LNCAP (cell line): ENCODE measurements around the gene PSTPIP1.

Experiments used
- CTCF ChIP-seq: fragments of 450-650 bp; IDR thresholded peaks from 2 replicates; pipeline ENCODE4 v1.5.1; 2017; ENCODE audit warnings: mild to moderate bottlenecking

PSTPIP1 gene

DNA sequence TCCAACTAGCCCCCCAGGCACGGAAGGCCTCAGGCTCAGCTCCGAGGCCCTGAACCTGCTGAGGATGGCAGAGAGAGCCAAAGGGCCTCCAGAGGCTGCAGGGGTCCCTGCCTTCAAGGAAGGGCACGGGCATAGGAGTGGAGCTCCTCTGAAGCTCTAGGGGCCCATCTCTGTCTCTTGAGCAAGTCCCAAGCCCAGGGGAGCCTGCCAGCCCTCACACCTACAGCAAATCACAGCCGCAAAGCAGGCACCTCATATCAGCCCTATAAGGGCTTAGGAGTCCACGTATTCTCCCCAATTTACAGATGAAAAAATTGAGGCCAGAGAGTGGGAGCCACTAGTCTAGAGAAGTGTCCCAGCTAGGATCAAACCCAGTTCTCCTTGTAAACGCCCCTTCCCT lies 14.2 kb downstream of the PSTPIP1 start:
- no peak for TF ChIP-seq CTCF

DNA sequence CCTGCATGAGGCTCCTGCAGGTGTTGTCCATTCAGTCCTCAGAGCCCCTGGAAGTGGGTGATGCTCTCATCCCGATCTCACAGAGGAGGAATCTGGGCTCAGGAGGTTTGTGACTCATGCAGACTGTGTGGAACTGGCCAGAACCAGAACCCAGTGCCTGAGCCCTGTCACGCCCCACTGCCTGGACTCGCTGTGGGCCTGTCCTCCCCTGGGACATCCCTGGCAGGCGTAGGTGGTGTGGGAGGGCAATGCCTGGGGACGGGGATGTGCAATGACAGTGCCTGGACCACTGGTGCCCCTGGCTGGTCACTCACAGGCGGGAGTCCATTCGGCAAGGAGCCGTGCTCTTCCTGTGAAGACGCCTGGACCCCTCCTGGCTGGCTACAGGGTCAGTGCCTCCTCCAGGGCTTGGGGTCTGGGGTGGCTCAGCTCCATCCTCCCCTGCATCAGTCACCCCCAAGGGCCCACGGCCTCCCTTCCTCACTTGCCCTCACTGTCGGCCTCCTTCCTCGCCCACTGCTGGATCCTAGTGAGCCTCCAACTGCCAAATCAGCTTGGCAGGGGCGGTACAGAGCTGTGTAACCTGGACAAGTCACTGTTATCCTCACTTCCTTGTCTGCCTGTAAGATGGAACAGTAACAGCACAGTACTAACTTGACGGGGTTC lies 14.9 kb downstream of the PSTPIP1 start:
- TF ChIP-seq CTCF: no peak

GRCh38 chr15:77010312-77010686 lies 15.4 kb downstream of the PSTPIP1 start:
- no peak for TF ChIP-seq CTCF

DNA sequence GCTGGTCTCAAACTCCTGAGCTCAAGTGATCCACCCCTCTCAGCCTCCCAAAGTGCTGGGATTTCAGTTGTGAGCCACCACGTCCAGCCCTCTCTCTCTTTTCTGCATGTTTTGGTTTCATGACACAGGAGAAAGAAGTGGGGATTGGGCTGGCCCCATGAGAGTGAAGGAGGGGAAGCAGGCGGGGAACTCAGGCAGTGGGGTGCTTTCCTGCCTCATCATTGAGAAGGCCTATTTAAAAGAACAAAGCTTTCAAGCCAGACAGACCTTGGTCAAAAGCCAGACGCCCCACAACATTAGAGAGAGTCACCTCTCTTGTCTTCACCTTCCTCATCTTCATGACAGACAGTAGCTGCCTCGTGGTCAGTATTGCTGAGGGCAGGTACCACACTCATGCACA lies 15.9 kb downstream of the PSTPIP1 start:
- no peak for TF ChIP-seq CTCF

GRCh38 chr15:77012117-77012712 lies 17.3 kb downstream of the PSTPIP1 start:
- no peak for TF ChIP-seq CTCF

DNA sequence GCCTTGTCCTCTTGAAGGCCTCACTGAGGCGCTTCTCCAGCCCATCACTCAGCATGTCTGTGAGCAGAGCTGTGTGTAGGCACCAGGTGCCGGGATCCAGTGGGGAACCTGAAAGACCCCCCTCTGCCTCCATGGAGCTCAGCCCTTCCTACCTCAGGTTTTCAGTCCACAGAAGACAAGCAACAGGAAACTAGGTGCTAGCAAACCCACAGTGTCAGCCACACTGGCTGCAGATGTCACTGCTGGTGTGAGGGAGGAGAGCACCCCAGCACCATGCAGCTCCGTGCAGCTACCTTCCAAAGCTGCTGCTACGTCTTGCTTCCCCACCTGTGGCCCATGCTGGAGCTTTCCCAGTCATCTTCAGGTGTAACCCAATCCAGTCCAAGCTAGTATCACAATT lies 17.9 kb downstream of the PSTPIP1 start:
- no peak for TF ChIP-seq CTCF

GRCh38 chr15:77013776-77014131 lies 18.8 kb downstream of the PSTPIP1 start:
- TF ChIP-seq CTCF: no peak
